Hepatocyte (in vitro differentiated cells): ENCODE measurements around the gene SERINC5.
"Not testable (repeated sequence)": the region's sequence is repeated elsewhere in the genome, so short reads cannot be mapped to it uniquely, and the experiment has no call there.

Source experiments
- CTCF ChIP-seq: fragments of 200-600 bp; sonication (generic); IDR thresholded peaks from 2 replicates; pipeline ENCODE4 v1.5.1; 2016; ENCODE audit warnings: antibody characterized with exemption, mild to moderate bottlenecking; ENCODE audit not compliant: poor library complexity
- EZH2phosphoT487 ChIP-seq: fragments of 200-600 bp; sonication (generic); IDR thresholded peaks from one replicate; pipeline ENCODE4 v1.6.1; 2018; ENCODE audit warnings: antibody characterized with exemption, mild to moderate bottlenecking, low read depth, moderate library complexity; ENCODE audit not compliant: unreplicated experiment, severe bottlenecking

GRCh38 chr5:80154289-80154688 is 101.6 kb downstream of the SERINC5 start:
- TF ChIP-seq CTCF, EZH2phosphoT487: not testable (repeated sequence)
